Epithelial cell of proximal tubule (primary cell): Measurements from ENCODE around the gene MAMDC2. TPM values are rescaled to one million over a fixed set of nuclear protein-coding genes. Genes with fewer than 3 reads are reported as not detected.
"Not testable (repeated sequence)": the region's sequence is repeated elsewhere in the genome, so short reads cannot be mapped to it uniquely, and the experiment has no call there.

Experiments
- DNase-seq: peaks from one replicate; pipeline ENCODE4 v3.0.0-alpha.2; 2011; ENCODE audit warnings: low read depth
- H3K4me3 ChIP-seq: 2 replicates; pipeline ENCODE4 v1.5.1; 2011; ENCODE audit warnings: low read depth, mild to moderate bottlenecking, low read length
- total RNA-seq: library from RNA; depleted of rRNA; stranded (reverse); fragments of >200 nt; gene quantifications from 2 replicates; pipeline ENCODE4 v1.2.3, GENCODE V29; 2015
- TF ChIP-seq, protein P1 (sequence below): conservative IDR thresholded peaks from 2 replicates; pipeline ENCODE4 v1.5.1; 2012; ENCODE audit warnings: low read depth, mild to moderate bottlenecking, low read length

Gene MAMDC2
- total RNA-seq, 1 donor from 2014 or later, result 5.5 TPM

DNA sequence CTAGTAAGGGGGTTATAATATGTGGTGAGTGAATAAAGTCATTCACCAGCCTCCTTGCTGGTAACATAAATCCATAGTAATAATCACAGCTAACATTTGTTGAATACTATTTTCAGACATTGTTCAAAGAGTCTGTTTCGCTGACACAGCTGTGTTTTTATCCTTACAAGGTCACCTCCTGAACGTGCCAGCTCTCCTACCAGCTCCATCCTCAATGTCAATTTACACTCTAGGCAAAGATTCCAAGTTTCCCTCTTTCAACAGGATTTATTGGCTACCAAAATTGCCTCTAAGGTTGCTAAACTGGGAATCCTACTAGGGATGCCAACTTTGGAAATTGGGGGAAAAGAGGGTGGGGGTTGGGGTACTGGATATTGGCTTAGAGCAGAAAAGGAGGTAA is 184.5 kb downstream of the MAMDC2 start:
- no peak for DNase-seq
- no peak overlapping the region for H3K4me3 ChIP-seq
- TF ChIP-seq, protein P1, sequence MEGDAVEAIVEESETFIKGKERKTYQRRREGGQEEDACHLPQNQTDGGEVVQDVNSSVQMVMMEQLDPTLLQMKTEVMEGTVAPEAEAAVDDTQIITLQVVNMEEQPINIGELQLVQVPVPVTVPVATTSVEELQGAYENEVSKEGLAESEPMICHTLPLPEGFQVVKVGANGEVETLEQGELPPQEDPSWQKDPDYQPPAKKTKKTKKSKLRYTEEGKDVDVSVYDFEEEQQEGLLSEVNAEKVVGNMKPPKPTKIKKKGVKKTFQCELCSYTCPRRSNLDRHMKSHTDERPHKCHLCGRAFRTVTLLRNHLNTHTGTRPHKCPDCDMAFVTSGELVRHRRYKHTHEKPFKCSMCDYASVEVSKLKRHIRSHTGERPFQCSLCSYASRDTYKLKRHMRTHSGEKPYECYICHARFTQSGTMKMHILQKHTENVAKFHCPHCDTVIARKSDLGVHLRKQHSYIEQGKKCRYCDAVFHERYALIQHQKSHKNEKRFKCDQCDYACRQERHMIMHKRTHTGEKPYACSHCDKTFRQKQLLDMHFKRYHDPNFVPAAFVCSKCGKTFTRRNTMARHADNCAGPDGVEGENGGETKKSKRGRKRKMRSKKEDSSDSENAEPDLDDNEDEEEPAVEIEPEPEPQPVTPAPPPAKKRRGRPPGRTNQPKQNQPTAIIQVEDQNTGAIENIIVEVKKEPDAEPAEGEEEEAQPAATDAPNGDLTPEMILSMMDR, result no peak

- TF ChIP-seq, protein P1, result no peak
- no peak overlapping the region for H3K4me3 ChIP-seq
- DNase-seq, result no peak
Observed at GRCh38 chr9:70228611-70229010, 185.0 kb downstream of the MAMDC2 start.

DNA sequence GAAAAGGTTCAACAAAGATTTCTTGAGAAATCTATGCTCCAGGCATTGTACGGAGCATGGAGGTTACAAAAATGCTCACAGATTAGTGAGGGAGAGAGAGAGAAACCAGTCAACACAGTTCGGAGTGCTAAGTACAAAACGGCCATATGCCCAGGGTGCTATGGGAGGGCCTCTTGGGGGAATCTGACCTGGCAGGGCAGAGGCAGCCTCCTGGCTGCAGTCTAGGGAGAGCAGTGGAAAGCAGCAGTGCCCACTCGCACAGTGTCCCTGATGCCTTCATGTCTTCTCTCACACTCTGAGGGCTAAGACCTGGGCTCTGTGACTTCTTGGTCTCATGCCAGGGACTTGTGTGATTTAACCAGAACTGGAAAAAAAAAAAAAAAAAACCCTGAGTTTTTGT is 185.4 kb downstream of the MAMDC2 start:
- no peak overlapping the region for H3K4me3 ChIP-seq
- DNase-seq, result no peak
- TF ChIP-seq, protein P1, result no peak

DNA sequence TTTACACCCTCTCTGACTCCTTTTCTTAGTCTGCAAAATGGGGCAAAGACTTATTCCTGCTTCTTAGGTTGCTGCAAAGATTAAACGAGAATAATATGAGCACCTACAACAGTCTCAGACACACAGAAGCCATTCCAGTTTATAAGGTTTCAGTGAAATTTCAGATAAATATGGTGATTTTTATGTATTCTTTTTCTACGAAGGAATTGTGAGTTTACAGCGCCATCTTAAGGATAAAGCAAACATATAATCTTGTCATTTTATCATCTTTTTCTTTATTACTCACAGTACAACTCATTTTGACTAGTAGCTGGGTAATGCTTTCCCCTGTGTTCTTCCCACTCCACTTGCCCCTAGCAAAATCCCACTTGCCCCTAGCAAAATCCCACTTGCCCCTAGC is 185.9 kb downstream of the MAMDC2 start:
- no peak overlapping the region for H3K4me3 ChIP-seq
- DNase-seq, result no peak
- TF ChIP-seq, protein P1, result no peak

GRCh38 chr9:70232476-70232875 is 188.8 kb downstream of the MAMDC2 start:
- TF ChIP-seq, protein P1, result no peak
- no peak for DNase-seq
- no peak overlapping the region for H3K4me3 ChIP-seq

- H3K4me3 ChIP-seq, DNase-seq: not testable (repeated sequence)
Observed at GRCh38 chr9:70234208-70234607, 190.6 kb downstream of the MAMDC2 start.

DNA sequence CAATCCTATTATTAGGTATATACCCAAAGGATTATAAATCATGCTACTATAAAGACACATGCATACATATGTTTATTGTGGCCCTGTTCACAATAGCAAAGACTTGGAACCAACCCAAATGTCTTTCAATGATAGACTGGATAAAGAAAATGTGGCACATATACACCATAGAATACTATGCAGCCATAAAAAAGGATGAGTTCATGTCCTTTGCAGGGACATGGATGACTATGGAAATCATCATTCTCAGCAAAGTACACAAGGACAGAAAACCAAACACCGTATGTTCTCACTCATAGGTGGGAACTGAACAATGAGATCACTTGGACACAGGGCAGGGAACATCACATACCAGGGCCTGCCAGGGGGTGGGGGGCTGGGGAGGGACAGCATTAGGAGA is 202.3 kb downstream of the MAMDC2 start:
- H3K4me3 ChIP-seq, DNase-seq: not testable (repeated sequence)

DNA sequence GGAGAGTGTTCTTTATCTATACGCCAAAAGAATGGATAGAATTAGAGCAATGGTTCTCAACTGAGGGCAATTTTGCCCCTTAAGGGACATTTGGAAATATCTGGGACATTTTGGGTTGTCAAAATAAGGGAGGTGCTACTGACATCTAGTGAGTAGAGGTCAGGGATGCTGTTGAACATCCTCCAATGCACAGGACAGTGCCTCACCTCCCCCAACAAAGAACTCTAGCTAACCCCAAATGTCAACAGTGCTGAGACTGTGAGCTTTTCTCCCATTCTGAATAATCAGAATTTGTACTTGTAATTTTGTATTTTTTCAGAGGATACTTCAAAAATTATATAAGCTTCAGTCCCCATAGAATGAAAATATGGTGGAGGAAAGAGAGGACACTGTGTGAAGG is 206.6 kb downstream of the MAMDC2 start:
- TF ChIP-seq, protein P1, result no peak
- no peak for DNase-seq
- H3K4me3 ChIP-seq, result no peak overlapping the region
